ENCODE results near the gene TUBAL3.
A peak's percentile ranks its signal among the peaks of the same experiment; 100 is the strongest.
"Not testable (repeated sequence)": the region's sequence is repeated elsewhere in the genome, so short reads cannot be mapped to it uniquely, and the experiment has no call there.

TUBAL3 gene

DNA sequence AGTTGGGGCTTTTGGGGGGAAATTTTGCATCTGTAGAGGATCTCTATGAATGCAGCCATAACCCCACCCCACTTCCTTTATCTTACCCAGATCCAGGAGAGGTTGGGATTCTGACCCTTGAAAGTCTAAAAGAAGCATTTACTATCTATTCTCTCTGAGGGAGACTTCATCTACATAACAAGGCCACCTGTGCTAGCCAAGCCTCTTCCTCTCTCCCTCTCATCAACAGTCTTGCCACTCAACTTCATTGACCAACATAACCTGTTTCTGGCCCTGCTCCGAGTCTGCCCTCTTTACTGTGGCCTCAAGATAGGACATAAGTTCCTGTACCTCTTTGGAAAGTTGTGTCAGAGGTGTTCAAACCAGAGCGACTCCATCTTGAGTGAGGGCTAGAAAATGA, 19.4 kb downstream of the TUBAL3 start:
- ATAC-seq = no peak
- TF ChIP-seq SNAI2 (CRISPR knock-in tag; IDR thresholded peaks at IDR 0.05) (no peak), ESRRG (CRISPR knock-in tag; IDR thresholded peaks at IDR 0.05) (no peak), CSDC2 (CRISPR knock-in tag; IDR thresholded peaks at IDR 0.05) (no peak), PATZ1 (CRISPR knock-in tag; IDR thresholded peaks at IDR 0.05; ENCODE audit: borderline replicate concordance) (no peak)
- TF ChIP-seq, protein P1, sequence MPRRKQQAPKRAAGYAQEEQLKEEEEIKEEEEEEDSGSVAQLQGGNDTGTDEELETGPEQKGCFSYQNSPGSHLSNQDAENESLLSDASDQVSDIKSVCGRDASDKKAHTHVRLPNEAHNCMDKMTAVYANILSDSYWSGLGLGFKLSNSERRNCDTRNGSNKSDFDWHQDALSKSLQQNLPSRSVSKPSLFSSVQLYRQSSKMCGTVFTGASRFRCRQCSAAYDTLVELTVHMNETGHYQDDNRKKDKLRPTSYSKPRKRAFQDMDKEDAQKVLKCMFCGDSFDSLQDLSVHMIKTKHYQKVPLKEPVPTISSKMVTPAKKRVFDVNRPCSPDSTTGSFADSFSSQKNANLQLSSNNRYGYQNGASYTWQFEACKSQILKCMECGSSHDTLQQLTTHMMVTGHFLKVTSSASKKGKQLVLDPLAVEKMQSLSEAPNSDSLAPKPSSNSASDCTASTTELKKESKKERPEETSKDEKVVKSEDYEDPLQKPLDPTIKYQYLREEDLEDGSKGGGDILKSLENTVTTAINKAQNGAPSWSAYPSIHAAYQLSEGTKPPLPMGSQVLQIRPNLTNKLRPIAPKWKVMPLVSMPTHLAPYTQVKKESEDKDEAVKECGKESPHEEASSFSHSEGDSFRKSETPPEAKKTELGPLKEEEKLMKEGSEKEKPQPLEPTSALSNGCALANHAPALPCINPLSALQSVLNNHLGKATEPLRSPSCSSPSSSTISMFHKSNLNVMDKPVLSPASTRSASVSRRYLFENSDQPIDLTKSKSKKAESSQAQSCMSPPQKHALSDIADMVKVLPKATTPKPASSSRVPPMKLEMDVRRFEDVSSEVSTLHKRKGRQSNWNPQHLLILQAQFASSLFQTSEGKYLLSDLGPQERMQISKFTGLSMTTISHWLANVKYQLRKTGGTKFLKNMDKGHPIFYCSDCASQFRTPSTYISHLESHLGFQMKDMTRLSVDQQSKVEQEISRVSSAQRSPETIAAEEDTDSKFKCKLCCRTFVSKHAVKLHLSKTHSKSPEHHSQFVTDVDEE (CRISPR knock-in tag; IDR thresholded peaks at IDR 0.05) = no peak

GRCh38 chr10:5381187-5381586, 23.4 kb downstream of the TUBAL3 start:
- ATAC-seq = no peak
- no peak for TF ChIP-seq ZFP3 (CRISPR knock-in tag; IDR thresholded peaks at IDR 0.05)
- TF ChIP-seq ZC3H10 (CRISPR knock-in tag; IDR thresholded peaks at IDR 0.05) = no peak
- TF ChIP-seq ZFP30 (CRISPR knock-in tag; IDR thresholded peaks at IDR 0.05) = no peak
- no peak for TF ChIP-seq PPARA (CRISPR knock-in tag; IDR thresholded peaks at IDR 0.05; ENCODE audit: borderline replicate concordance)
- no peak for TF ChIP-seq CSRNP3 (CRISPR knock-in tag; IDR thresholded peaks at IDR 0.05)
- TF ChIP-seq, protein P2, sequence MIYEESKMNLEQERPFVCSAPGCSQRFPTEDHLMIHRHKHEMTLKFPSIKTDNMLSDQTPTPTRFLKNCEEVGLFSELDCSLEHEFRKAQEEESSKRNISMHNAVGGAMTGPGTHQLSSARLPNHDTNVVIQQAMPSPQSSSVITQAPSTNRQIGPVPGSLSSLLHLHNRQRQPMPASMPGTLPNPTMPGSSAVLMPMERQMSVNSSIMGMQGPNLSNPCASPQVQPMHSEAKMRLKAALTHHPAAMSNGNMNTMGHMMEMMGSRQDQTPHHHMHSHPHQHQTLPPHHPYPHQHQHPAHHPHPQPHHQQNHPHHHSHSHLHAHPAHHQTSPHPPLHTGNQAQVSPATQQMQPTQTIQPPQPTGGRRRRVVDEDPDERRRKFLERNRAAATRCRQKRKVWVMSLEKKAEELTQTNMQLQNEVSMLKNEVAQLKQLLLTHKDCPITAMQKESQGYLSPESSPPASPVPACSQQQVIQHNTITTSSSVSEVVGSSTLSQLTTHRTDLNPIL (CRISPR knock-in tag; IDR thresholded peaks at IDR 0.05; ENCODE audit: low read depth) = no peak
- no peak for TF ChIP-seq ZNF8 (CRISPR knock-in tag; IDR thresholded peaks at IDR 0.05)
- no peak for TF ChIP-seq RARB (CRISPR knock-in tag; IDR thresholded peaks at IDR 0.05)
- TF ChIP-seq TCF4 (CRISPR knock-in tag; IDR thresholded peaks at IDR 0.05; ENCODE audit: borderline replicate concordance) = no peak
- TF ChIP-seq, protein P3, sequence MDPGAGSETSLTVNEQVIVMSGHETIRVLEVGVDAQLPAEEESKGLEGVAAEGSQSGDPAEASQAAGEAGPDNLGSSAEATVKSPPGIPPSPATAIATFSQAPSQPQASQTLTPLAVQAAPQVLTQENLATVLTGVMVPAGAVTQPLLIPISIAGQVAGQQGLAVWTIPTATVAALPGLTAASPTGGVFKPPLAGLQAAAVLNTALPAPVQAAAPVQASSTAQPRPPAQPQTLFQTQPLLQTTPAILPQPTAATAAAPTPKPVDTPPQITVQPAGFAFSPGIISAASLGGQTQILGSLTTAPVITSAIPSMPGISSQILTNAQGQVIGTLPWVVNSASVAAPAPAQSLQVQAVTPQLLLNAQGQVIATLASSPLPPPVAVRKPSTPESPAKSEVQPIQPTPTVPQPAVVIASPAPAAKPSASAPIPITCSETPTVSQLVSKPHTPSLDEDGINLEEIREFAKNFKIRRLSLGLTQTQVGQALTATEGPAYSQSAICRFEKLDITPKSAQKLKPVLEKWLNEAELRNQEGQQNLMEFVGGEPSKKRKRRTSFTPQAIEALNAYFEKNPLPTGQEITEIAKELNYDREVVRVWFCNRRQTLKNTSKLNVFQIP (CRISPR knock-in tag; IDR thresholded peaks at IDR 0.05; ENCODE audit: borderline replicate concordance, low read depth) = no peak
- no peak for TF ChIP-seq ARNTL (CRISPR knock-in tag; IDR thresholded peaks at IDR 0.05; ENCODE audit: borderline replicate concordance, low read depth)
- TF ChIP-seq TOX (CRISPR knock-in tag; IDR thresholded peaks at IDR 0.05; ENCODE audit: borderline replicate concordance) = no peak
- no peak for TF ChIP-seq GLIS3 (CRISPR knock-in tag; IDR thresholded peaks at IDR 0.05)
- no peak for TF ChIP-seq ESRRG (CRISPR knock-in tag; IDR thresholded peaks at IDR 0.05)

GRCh38 chr10:5380395-5380794, 24.2 kb downstream of the TUBAL3 start:
- ATAC-seq = not testable (repeated sequence)

DNA sequence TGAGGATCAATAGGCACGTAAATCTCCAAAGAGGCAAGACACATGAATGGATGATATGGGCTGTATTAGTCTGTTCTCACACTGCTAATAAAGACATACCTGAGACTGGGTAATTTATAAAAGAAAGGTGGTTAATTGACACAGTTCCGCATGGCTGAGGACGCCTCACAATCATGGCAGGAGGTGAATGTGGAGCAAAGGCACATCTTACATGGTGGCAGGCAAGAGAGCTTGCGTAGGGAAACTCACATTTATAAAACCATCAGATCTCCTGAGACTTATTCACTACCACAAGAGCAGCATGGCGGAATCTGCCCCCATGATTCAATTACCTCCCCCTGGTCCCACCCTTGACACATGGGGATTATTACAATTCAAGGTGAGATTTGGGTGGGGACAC, 25.4 kb downstream of the TUBAL3 start:
- not testable (repeated sequence) for ATAC-seq

- ATAC-seq = peak; percentile 27; the same call in 1 of the 3 replicates
- TF ChIP-seq PATZ1 (CRISPR knock-in tag; IDR thresholded peaks at IDR 0.05; ENCODE audit: borderline replicate concordance) (no peak), ZNF565 (CRISPR knock-in tag; conservative IDR thresholded peaks at IDR 0.05; ENCODE audit: low read depth) (no peak), CSDC2 (CRISPR knock-in tag; IDR thresholded peaks at IDR 0.05) (no peak), ZFP30 (CRISPR knock-in tag; IDR thresholded peaks at IDR 0.05) (no peak), SNAI2 (CRISPR knock-in tag; IDR thresholded peaks at IDR 0.05) (no peak), GLIS3 (CRISPR knock-in tag; IDR thresholded peaks at IDR 0.05) (no peak), OSR1 (CRISPR knock-in tag; IDR thresholded peaks at IDR 0.05) (no peak), ZC3H10 (CRISPR knock-in tag; IDR thresholded peaks at IDR 0.05) (no peak), RARB (CRISPR knock-in tag; IDR thresholded peaks at IDR 0.05) (no peak), ZNF8 (CRISPR knock-in tag; IDR thresholded peaks at IDR 0.05) (no peak), ESRRG (CRISPR knock-in tag; IDR thresholded peaks at IDR 0.05) (no peak), BACH2 (CRISPR knock-in tag; IDR thresholded peaks at IDR 0.05; ENCODE audit: borderline replicate concordance) (no peak), TCF4 (CRISPR knock-in tag; IDR thresholded peaks at IDR 0.05; ENCODE audit: borderline replicate concordance) (no peak), ISL1 (CRISPR knock-in tag; IDR thresholded peaks at IDR 0.05) (no peak)
- TF ChIP-seq, protein P2 (CRISPR knock-in tag; IDR thresholded peaks at IDR 0.05; ENCODE audit: low read depth) = no peak
Observed at GRCh38 chr10:5376450-5376849, 28.2 kb downstream of the TUBAL3 start.

All from SK-N-SH treated with all-trans-retinoic acid at 6 μM for 48 hours (cell line).